GM23248 (cell line): ENCODE data around the gene MPND. TPM values are rescaled to one million over a fixed set of nuclear protein-coding genes. Genes with fewer than 3 reads are reported as not detected.

Experiments used
- DNase-seq: peaks from one replicate; pipeline ENCODE4 v3.0.0-alpha.2; 2015
- H2AFZ ChIP-seq: fragments of 200-600 bp; sonication (generic); 2 replicates; pipeline ENCODE4 v1.6.1; 2016; ENCODE audit warnings: antibody characterized with exemption
- H3F3A ChIP-seq: fragments of 200-600 bp; sonication (generic); 2 replicates; pipeline ENCODE4 v1.6.1; 2016; ENCODE audit warnings: mild to moderate bottlenecking, antibody characterized with exemption, mixed run types; ENCODE audit not compliant: insufficient read depth
- H3K27ac ChIP-seq: fragments of 200-600 bp; sonication (generic); 2 replicates; pipeline ENCODE4 v1.5.1; 2016; ENCODE audit warnings: mild to moderate bottlenecking
- H3K27me3 ChIP-seq: fragments of 200-600 bp; sonication (generic); replicated peaks from 2 replicates; pipeline ENCODE4 v1.6.1; 2016; ENCODE audit warnings: mild to moderate bottlenecking; ENCODE audit not compliant: insufficient read depth
- H3K36me3 ChIP-seq: fragments of 200-600 bp; sonication (generic); 2 replicates; pipeline ENCODE4 v1.6.1; 2016; ENCODE audit warnings: low read depth, mild to moderate bottlenecking
- H3K4me1 ChIP-seq: fragments of 200-600 bp; sonication (generic); 2 replicates; pipeline ENCODE4 v1.6.1; 2016; ENCODE audit warnings: mild to moderate bottlenecking; ENCODE audit not compliant: insufficient read depth
- H3K4me2 ChIP-seq: fragments of 200-600 bp; sonication (generic); one replicate; pipeline ENCODE4 v1.6.1; 2016; ENCODE audit warnings: mild to moderate bottlenecking; ENCODE audit not compliant: unreplicated experiment
- H3K4me3 ChIP-seq: fragments of 200-600 bp; sonication (generic); 2 replicates; pipeline ENCODE4 v1.5.1; 2016; ENCODE audit warnings: mild to moderate bottlenecking
- H3K79me2 ChIP-seq: fragments of 200-600 bp; sonication (generic); 2 replicates; pipeline ENCODE4 v1.6.1; 2016; ENCODE audit warnings: mild to moderate bottlenecking; ENCODE audit not compliant: insufficient read depth
- H3K9ac ChIP-seq: fragments of 200-600 bp; sonication (generic); 2 replicates; pipeline ENCODE4 v1.6.1; 2016; ENCODE audit warnings: mild to moderate bottlenecking
- H3K9me2 ChIP-seq: fragments of 200-600 bp; sonication (generic); 2 replicates; pipeline ENCODE4 v1.6.1; 2016; ENCODE audit warnings: mixed run types, mild to moderate bottlenecking, moderate library complexity; ENCODE audit not compliant: insufficient read depth
- H3K9me3 ChIP-seq: fragments of 200-600 bp; sonication (generic); one replicate; pipeline ENCODE4 v1.6.1; 2017; ENCODE audit warnings: low read depth
- H4K20me1 ChIP-seq: fragments of 200-600 bp; sonication (generic); 2 replicates; pipeline ENCODE4 v1.6.0; 2016; ENCODE audit not compliant: insufficient read depth
- EZH2 ChIP-seq: fragments of 200-600 bp; sonication (generic); IDR thresholded peaks from 2 replicates; pipeline ENCODE4 v1.6.1; 2018; ENCODE audit warnings: antibody characterized with exemption, mild to moderate bottlenecking; ENCODE audit not compliant: insufficient read depth, poor library complexity, severe bottlenecking
- EZH2phosphoT487 ChIP-seq: fragments of 200-600 bp; sonication (generic); IDR thresholded peaks from 2 replicates; pipeline ENCODE4 v1.6.1; 2018; ENCODE audit warnings: antibody characterized with exemption, moderate library complexity, mild to moderate bottlenecking, low read depth; ENCODE audit not compliant: insufficient read depth
- WGBS, 2 experiments: methylation state at CpG; one replicate each; pipeline ENCODE4 v1.1.6; 2015 to 2017; ENCODE audit warnings: low lambda C conversion rate in 2 of 2, low coverage in 1 of 2; ENCODE audit errors: missing lambda C conversion rate in 2 of 2; 5-methylcytosine and 5-hydroxymethylcytosine counted together
- in situ Hi-C: fragments of 300-500 bp; cut with MboI; formaldehyde crosslinking; loops from 2 replicates; pipeline ENCODE4 v1.15.0; 2020
- polyA plus RNA-seq: library from polyadenylated mRNA; unstranded; fragments of >200 nt; fragmentation: Nextera tagmentation; extraction: Ambion mirVana; gene quantifications from 2 replicates; pipeline ENCODE4 v1.2.1, GENCODE V29; 2016
- total RNA-seq: library from RNA; depleted of rRNA; stranded (reverse); fragments of >200 nt; shearing (Covaris generic); gene quantifications from 2 replicates; pipeline ENCODE4 v1.2.3, GENCODE V29; 2014

MPND gene
- total and polyA plus RNA-seq, 2 experiments from 2014 or later: 3.0 to 8.4 TPM

DNA sequence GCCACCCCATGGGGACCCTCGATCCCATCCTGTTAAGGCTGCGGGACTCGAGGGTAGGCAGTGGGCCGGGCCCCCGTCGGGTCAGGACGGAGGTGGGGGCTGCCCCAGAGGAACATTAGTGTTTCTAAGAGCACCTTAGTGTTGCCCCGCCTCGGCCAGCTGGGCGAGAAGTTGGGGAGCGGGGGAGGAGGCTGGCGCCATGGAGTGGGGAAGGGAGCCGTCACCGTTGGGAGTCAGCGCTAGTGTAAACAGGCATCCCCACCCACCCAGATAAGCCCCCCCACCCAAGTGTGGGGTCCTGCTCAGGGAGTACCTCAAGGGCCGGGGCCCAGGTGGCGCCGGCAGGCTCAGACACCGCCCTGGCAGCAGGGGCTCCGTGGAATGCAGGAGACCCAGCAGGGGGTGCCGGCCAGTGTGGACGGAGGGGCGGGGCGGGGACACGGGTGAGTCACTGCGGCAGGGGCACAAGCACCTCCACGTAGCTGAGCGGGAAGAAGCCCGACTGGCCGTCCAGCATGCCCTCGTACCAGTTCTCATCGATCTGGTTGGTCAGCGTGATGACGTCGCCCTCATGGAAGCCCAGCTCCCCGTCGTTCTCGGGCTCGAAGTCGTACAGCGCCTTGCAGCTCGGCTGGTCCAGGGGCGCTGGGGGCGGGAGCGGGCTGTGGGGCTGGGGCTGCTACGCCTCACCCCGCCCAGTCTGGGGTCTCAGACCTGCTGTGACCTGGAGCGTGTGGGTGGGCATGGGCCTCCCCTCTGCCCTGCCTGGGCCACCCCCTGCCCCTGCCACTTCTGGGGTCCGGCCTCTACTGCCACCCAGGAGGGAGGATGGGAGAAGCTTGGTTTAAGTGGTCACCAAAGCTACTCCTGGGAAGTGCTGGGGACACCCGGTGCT lies 18.0 kb downstream of the MPND start:
- H3K4me1 ChIP-seq: no peaks in the 10 kb centered on the region
- in situ Hi-C loops: no loop called here
- H3K79me2 ChIP-seq: peaks cover 38% of the 10 kb centered on the region
- H3K36me3 ChIP-seq: peaks cover 24% of the 10 kb centered on the region; the same call in 1 of the 2 replicates
- 0 out of 2 replicates have a peak, but pooled peaks cover 5% of the 10 kb centered on the region for H3F3A ChIP-seq
- H3K9me3 ChIP-seq: no peaks in the 10 kb centered on the region
- no peaks in the 10 kb centered on the region for H3K9me2 ChIP-seq
- H3K4me3 ChIP-seq: no peak overlapping the region
- DNase-seq: no peak
- 94% methylated on average over 27 to 49 of the region's 50 CpGs for WGBS, 2 experiments
- H2AFZ ChIP-seq: no peak overlapping the region
- H3K4me2 ChIP-seq: no peak overlapping the region
- no peak for TF ChIP-seq EZH2phosphoT487
- TF ChIP-seq EZH2: no peak
- no peak overlapping the region for H3K9ac ChIP-seq
- H4K20me1 ChIP-seq: no peaks in the 10 kb centered on the region
- H3K27ac ChIP-seq: no peak overlapping the region
- H3K27me3 ChIP-seq: no peaks in the 10 kb centered on the region

DNA sequence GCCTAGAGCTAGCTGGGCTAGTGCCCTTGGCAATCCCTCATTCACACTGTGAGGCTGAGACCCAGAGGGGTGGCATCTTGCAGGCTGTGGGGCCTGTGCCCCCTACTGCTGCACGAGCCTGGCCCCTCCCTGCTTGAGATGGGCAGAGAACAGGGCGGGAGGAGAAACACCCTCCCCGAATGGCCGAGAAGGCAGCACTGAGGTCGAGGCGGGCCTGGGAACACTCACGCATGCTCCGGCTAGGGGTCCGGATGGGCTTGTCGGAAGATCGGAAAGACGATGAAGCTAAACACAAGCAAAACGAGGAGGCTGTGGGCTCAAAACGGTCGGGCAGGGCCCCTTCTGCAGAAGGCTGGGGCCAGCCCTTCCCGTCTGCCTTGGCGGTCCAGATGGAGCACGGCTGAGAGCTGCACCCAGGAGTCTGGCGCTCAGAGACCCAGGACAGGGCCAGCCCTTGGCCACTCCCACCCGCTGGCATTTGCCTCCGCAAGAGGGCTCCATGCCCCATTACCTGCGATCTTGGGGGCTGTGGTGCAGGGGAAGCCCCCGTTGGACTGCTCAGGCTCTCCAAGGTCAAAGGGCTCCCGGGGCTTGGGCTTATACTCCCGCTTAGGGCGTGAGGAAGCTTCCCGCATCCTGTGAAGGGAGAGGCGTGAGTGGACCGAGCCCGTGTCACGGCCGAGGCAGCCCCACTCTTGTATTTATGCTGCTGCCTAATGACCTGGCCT lies 18.9 kb downstream of the MPND start:
- Histone ChIP-seq H3F3A (0 out of 2 replicates have a peak, but pooled peaks cover 5% of the 10 kb centered on the region), H3K27me3 (no peaks in the 10 kb centered on the region), H3K4me3 (no peak overlapping the region), H3K79me2 (peaks cover 47% of the 10 kb centered on the region), H3K4me1 (no peaks in the 10 kb centered on the region), H3K9me3 (no peaks in the 10 kb centered on the region), H2AFZ (no peak overlapping the region), H3K9ac (no peak overlapping the region), H3K27ac (no peak overlapping the region), H3K9me2 (no peaks in the 10 kb centered on the region), H4K20me1 (no peaks in the 10 kb centered on the region), H3K4me2 (no peak overlapping the region), H3K36me3 (peaks cover 24% of the 10 kb centered on the region; the same call in 1 of the 2 replicates)
- WGBS, 2 experiments: 87 to 90% methylated on average over 29 to 32 of the region's 32 CpGs
- in situ Hi-C loops: no loop called here
- DNase-seq: no peak
- TF ChIP-seq EZH2phosphoT487 (no peak), EZH2 (no peak)

GRCh38 chr19:4362831-4363545 lies 19.6 kb downstream of the MPND start:
- H3K9me2 ChIP-seq: no peaks in the 10 kb centered on the region
- no peak overlapping the region for H3K27ac ChIP-seq
- peaks cover 3% of the 10 kb centered on the region; the same call in 1 of the 2 replicates for H3K4me1 ChIP-seq
- in situ Hi-C loops: no loop called here
- H3K4me3 ChIP-seq: no peak overlapping the region
- no peaks in the 10 kb centered on the region for H4K20me1 ChIP-seq
- H3K9me3 ChIP-seq: no peaks in the 10 kb centered on the region
- H3K79me2 ChIP-seq: peaks cover 54% of the 10 kb centered on the region
- H3K36me3 ChIP-seq: peaks cover 24% of the 10 kb centered on the region; the same call in 1 of the 2 replicates
- no peak for DNase-seq
- H3K27me3 ChIP-seq: no peaks in the 10 kb centered on the region
- H3F3A ChIP-seq: 0 out of 2 replicates have a peak, but pooled peaks cover 5% of the 10 kb centered on the region
- 81 to 84% methylated on average over 21 to 22 of the region's 22 CpGs for WGBS, 2 experiments
- TF ChIP-seq EZH2: no peak
- no peak for TF ChIP-seq EZH2phosphoT487
- H3K9ac ChIP-seq: no peak overlapping the region
- H3K4me2 ChIP-seq: no peak overlapping the region
- no peak overlapping the region for H2AFZ ChIP-seq
